ENCODE data around the gene CDON. TPM values are rescaled to one million over a fixed set of nuclear protein-coding genes. Genes with fewer than 3 reads are reported as not detected.

Gene CDON
- total RNA-seq, 1 experiment from 2014 or later, result 17.2 TPM

DNA sequence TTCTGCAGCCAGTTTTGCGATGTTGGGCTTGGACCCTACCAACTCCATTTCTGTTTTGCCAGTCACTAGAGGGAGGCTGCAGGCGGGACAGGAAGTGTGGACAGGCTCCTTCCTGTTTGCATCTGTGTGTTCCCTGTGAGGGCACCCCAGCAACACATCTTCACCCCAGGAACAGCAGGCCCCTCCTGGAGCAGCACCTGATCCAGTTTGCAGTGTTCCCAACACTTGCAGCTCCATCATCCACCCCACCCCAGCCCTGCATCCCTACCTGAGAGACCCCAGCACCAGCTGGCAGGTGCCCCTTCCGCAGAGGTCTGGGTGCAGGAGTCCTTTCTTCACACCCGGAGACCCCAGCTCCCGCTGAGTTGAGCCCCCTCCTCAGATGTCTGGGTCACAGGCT, 124.2 kb downstream of the CDON start:
- Mint-ChIP-seq H3K27ac (peak overlapping the region in 1 of 3 experiments; percentile 41; a peak in 1 of 7 replicates), H3K4me1 (peaks cover 26 to 27% of the 10 kb centered on the region in 2 experiments), H3K4me3 (no peak overlapping the region), H3K27me3 (ENCODE audit: low read depth) (no peaks in the 10 kb centered on the region), H3K36me3 (ENCODE audit: insufficient read depth in 1 of 3, low read depth in 3 of 3) (no peaks in the 10 kb centered on the region; a peak in 1 of 7 replicates), H3K9me3 (no peaks in the 10 kb centered on the region; a peak in 1 of 5 replicates)
- H2BK12ac ChIP-seq (ENCODE audit: insufficient read length, low read depth, low read length), result no peak overlapping the region
- peak; percentile 29 for DNase-seq
- H2AK5ac ChIP-seq (ENCODE audit: insufficient read length, low read length), result no peak overlapping the region
- H3K79me1 ChIP-seq (ENCODE audit: insufficient read depth, low read depth, low read length, poor library complexity, severe bottlenecking), result no peaks in the 10 kb centered on the region
- H2AFZ ChIP-seq (ENCODE audit: low read length), result no peak overlapping the region
- no peak overlapping the region for H4K8ac ChIP-seq (replicated peaks; ENCODE audit: insufficient read length, low read depth, low read length)
- no peak overlapping the region for H2BK5ac ChIP-seq (ENCODE audit: insufficient read length, low read length)
- H3T11ph ChIP-seq (ENCODE audit: low read length), result no peak overlapping the region
- H3K23ac ChIP-seq (ENCODE audit: insufficient read length, low read depth, low read length), result no peak overlapping the region
- H3K4me1 ChIP-seq (ENCODE audit: insufficient read depth, low read length), result peaks cover 4% of the 10 kb centered on the region; the same call in 1 of the 2 replicates
- no peak overlapping the region for H3K4me2 ChIP-seq (ENCODE audit: insufficient read depth, insufficient read length, low read length)
- no peak overlapping the region for H2BK20ac ChIP-seq (ENCODE audit: low read depth, low read length, poor library complexity, severe bottlenecking)
- H4K91ac ChIP-seq (ENCODE audit: insufficient read length, low read depth, low read length), result no peak overlapping the region
- no peaks in the 10 kb centered on the region for H3K27me3 ChIP-seq (ENCODE audit: insufficient read depth, low read length)
- H3K14ac ChIP-seq (ENCODE audit: insufficient read depth, low read length), result no peak overlapping the region
- no peaks in the 10 kb centered on the region for H4K20me1 ChIP-seq (ENCODE audit: control insufficient read depth, insufficient read depth, insufficient read length)
- no peak overlapping the region for H3K9ac ChIP-seq (ENCODE audit: extremely low read depth, insufficient read length, low read length)
- no peak overlapping the region for H2BK15ac ChIP-seq (ENCODE audit: low read depth, low read length)
- H3K4ac ChIP-seq (ENCODE audit: low read depth, low read length), result no peak overlapping the region
- TF ChIP-seq, protein P1, sequence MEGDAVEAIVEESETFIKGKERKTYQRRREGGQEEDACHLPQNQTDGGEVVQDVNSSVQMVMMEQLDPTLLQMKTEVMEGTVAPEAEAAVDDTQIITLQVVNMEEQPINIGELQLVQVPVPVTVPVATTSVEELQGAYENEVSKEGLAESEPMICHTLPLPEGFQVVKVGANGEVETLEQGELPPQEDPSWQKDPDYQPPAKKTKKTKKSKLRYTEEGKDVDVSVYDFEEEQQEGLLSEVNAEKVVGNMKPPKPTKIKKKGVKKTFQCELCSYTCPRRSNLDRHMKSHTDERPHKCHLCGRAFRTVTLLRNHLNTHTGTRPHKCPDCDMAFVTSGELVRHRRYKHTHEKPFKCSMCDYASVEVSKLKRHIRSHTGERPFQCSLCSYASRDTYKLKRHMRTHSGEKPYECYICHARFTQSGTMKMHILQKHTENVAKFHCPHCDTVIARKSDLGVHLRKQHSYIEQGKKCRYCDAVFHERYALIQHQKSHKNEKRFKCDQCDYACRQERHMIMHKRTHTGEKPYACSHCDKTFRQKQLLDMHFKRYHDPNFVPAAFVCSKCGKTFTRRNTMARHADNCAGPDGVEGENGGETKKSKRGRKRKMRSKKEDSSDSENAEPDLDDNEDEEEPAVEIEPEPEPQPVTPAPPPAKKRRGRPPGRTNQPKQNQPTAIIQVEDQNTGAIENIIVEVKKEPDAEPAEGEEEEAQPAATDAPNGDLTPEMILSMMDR (conservative IDR thresholded peaks at IDR 0.05), result no peak
- H3K27ac ChIP-seq (ENCODE audit: insufficient read length, low read depth, low read length), result no peak overlapping the region
- no peaks in the 10 kb centered on the region for H3K79me2 ChIP-seq (ENCODE audit: insufficient read depth, low read length)
- H4K5ac ChIP-seq (ENCODE audit: insufficient read length, low read depth, low read length), result no peak overlapping the region
- H3K23me2 ChIP-seq (ENCODE audit: insufficient read length, low read depth, low read length, poor library complexity, severe bottlenecking), result no peaks in the 10 kb centered on the region
- no peak overlapping the region for H3K56ac ChIP-seq (ENCODE audit: insufficient read length, low read depth, low read length)
- no peak overlapping the region for H2BK120ac ChIP-seq (ENCODE audit: low read depth, low read length, poor library complexity, severe bottlenecking)
- no peaks in the 10 kb centered on the region for H3K9me3 ChIP-seq (ENCODE audit: control insufficient read depth, low read depth, low read length)
- H3K18ac ChIP-seq (ENCODE audit: insufficient read length, low read depth, low read length), result peak overlapping the region; percentile 34
- no CpG with 5 or more reads among the region's 5 CpGs for WGBS (ENCODE audit: extremely low coverage, insufficient read length, low lambda C conversion rate)

All from H9 (cell line).